Thoracic aorta (tissue), 2 donors: Measurements from ENCODE around the gene ANKMY1. TPM values are rescaled to one million over a fixed set of nuclear protein-coding genes. Genes with fewer than 3 reads are reported as not detected.
"Not testable (repeated sequence)": the region's sequence is repeated elsewhere in the genome, so short reads cannot be mapped to it uniquely, and the experiment has no call there.

Experiments
- ATAC-seq: fragments of 150-250 bp; one replicate; pipeline ENCODE4 v1.8.0; 2017; ENCODE audit warnings: low read depth; ENCODE audit not compliant: insufficient number of reproducible peaks, low FRiP score
- DNase-seq: peaks from one replicate; pipeline ENCODE4 v3.0.0-alpha.2; 2020; ENCODE audit warnings: low spot score
- H3K27ac ChIP-seq, 2 donors: fragments of 200-600 bp; sonication (generic); 1 replicate in 1 of 2; 2 replicates in 1 of 2; pipeline ENCODE4 v1.5.1; 2016; ENCODE audit warnings: mild to moderate bottlenecking in 2 of 2, moderate library complexity in 2 of 2
- H3K27me3 ChIP-seq: fragments of 200-600 bp; sonication (generic); replicated peaks from 2 replicates; pipeline ENCODE4 v1.6.0; 2016; ENCODE audit warnings: mild to moderate bottlenecking; ENCODE audit not compliant: insufficient read depth
- H3K36me3 ChIP-seq: fragments of 200-600 bp; sonication (generic); one replicate; pipeline ENCODE4 v1.5.1; 2016
- H3K4me1 ChIP-seq, 2 donors: fragments of 200-600 bp; sonication (generic); 1 replicate in 1 of 2; 2 replicates in 1 of 2; pipeline versions ENCODE4 v1.5.1 to v1.6.0; 2016; ENCODE audit warnings: low read depth in 2 of 2, mild to moderate bottlenecking in 1 of 2; ENCODE audit not compliant: control insufficient read depth in 1 of 2
- H3K4me3 ChIP-seq: fragments of 200-600 bp; sonication (generic); 2 replicates; pipeline ENCODE4 v1.5.1; 2016; ENCODE audit warnings: mild to moderate bottlenecking
- H3K9me3 ChIP-seq: fragments of 200-600 bp; sonication (generic); 2 replicates; pipeline ENCODE4 v1.5.1; 2016
- total RNA-seq, 2 donors: library from RNA; depleted of rRNA; stranded (reverse); fragments of >200 nt; gene quantifications; one replicate each; pipeline versions ENCODE4 v1.1.0 to v1.2.3, GENCODE V29; 2016
- TF ChIP-seq, protein P1 (sequence below): fragments of 200-600 bp; sonication (generic); IDR thresholded peaks from one replicate; pipeline ENCODE4 v1.5.1; 2019; ENCODE audit warnings: antibody characterized with exemption

ANKMY1 gene
- total RNA-seq, 2 donors from 2014 or later, result 20.0 to 44.8 TPM

- H3K36me3 ChIP-seq, result no peaks in the 10 kb centered on the region
- ATAC-seq (peak; percentile 51), DNase-seq (peak; percentile 74)
- peaks cover 34 to 65% of the 10 kb centered on the region in 2 donors for H3K4me1 ChIP-seq
- H3K27me3 ChIP-seq, result no peaks in the 10 kb centered on the region
- TF ChIP-seq, protein P1, sequence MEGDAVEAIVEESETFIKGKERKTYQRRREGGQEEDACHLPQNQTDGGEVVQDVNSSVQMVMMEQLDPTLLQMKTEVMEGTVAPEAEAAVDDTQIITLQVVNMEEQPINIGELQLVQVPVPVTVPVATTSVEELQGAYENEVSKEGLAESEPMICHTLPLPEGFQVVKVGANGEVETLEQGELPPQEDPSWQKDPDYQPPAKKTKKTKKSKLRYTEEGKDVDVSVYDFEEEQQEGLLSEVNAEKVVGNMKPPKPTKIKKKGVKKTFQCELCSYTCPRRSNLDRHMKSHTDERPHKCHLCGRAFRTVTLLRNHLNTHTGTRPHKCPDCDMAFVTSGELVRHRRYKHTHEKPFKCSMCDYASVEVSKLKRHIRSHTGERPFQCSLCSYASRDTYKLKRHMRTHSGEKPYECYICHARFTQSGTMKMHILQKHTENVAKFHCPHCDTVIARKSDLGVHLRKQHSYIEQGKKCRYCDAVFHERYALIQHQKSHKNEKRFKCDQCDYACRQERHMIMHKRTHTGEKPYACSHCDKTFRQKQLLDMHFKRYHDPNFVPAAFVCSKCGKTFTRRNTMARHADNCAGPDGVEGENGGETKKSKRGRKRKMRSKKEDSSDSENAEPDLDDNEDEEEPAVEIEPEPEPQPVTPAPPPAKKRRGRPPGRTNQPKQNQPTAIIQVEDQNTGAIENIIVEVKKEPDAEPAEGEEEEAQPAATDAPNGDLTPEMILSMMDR, result peak; percentile 93
- peak overlapping the region; percentile 80 to 91 for H3K27ac ChIP-seq
- H3K4me3 ChIP-seq, result peak overlapping the region; percentile 89
- H3K9me3 ChIP-seq, result no peaks in the 10 kb centered on the region
Observed at GRCh38 chr2:240566203-240567136, 8.7 kb upstream of the ANKMY1 start.

GRCh38 chr2:240565333-240566202 is 7.8 kb upstream of the ANKMY1 start:
- no peaks in the 10 kb centered on the region for H3K9me3 ChIP-seq
- DNase-seq (no peak), ATAC-seq (no peak)
- no peaks in the 10 kb centered on the region for H3K36me3 ChIP-seq
- H3K4me3 ChIP-seq, result peak overlapping the region; percentile 89
- TF ChIP-seq, protein P1, result no peak
- H3K27ac ChIP-seq, result peak overlapping the region in 1 of 2 donors; percentile 72
- no peaks in the 10 kb centered on the region for H3K27me3 ChIP-seq
- H3K4me1 ChIP-seq, result peaks cover 32 to 59% of the 10 kb centered on the region in 2 donors

DNA sequence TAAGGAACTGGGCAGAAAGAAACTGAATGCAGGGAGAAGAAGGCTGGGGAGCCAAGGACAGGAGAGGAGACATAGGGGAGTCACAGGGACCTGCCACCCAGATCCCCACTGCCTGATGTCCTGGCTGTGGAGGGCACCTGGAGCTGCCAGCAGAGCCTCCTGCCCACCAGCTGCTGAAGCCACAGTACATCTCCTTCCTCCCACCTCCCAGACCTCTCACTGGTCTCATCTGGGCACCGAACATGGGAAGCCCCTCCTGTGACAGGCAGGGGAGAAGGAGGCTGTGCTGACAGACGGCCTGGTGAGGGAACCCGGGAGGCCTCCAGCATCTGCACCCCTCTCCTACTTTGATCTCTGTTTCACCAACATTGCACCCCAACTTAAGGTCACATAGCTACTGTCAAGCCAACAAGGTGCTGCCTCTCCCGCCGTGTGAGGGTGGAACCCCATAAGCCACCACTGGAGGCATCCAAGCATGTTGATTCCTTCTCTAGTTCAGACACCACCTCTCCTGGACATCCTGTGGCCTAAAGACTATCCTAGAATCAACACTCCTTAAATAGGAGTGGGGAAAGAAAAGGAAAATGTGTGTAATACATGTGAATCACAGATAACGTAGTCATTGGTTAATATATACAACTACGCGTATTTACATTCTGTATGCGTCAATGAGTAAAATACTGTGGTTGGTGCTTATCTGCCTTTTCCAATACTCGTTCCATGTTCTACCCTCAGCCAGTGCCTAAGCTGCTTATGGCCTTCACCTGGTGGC is 7.0 kb upstream of the ANKMY1 start:
- no peaks in the 10 kb centered on the region for H3K36me3 ChIP-seq
- H3K4me3 ChIP-seq, result no peak overlapping the region
- H3K9me3 ChIP-seq, result no peaks in the 10 kb centered on the region
- H3K27ac ChIP-seq, result no peak overlapping the region
- TF ChIP-seq, protein P1, result no peak
- no peaks in the 10 kb centered on the region for H3K27me3 ChIP-seq
- no peak for DNase-seq
- H3K4me1 ChIP-seq, result peaks cover 27 to 53% of the 10 kb centered on the region in 2 donors
- no peak for ATAC-seq

- ATAC-seq (no peak), DNase-seq (no peak)
Observed at GRCh38 chr2:240563951-240564560, 6.3 kb upstream of the ANKMY1 start.

DNA sequence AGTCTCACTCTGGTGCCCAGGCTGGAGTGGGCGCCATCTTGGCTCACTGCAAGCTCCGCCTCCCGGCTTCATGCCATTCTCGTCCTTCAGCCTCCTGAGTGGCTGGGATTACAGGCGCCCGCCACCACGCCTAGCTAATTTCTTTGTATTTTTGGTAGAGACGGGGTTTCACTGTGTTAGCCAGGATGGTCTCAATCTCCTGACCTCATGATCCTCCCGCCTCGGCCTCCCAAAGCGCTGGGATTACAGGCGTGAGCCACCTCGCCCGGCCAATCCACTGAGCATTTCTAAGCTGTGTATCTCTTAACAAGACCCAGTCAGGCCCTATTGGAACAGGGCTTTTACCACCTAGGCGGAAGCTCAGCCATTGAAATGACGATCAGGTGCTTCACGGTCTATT is 5.4 kb upstream of the ANKMY1 start:
- H3K4me1 ChIP-seq, result peaks cover 30 to 60% of the 10 kb centered on the region in 2 donors
- not testable (repeated sequence) for H3K4me3 ChIP-seq, H3K27ac ChIP-seq, DNase-seq, H3K27me3 ChIP-seq, ATAC-seq, H3K9me3 ChIP-seq, H3K36me3 ChIP-seq

More at GRCh38 chr2:240563951-240564560, 6.3 kb upstream of the ANKMY1 start:
- Histone ChIP-seq H3K27me3 (no peaks in the 10 kb centered on the region), H3K36me3 (no peaks in the 10 kb centered on the region), H3K27ac (no peak overlapping the region), H3K9me3 (no peaks in the 10 kb centered on the region), H3K4me3 (no peak overlapping the region), H3K4me1 (peaks cover 30 to 53% of the 10 kb centered on the region in 2 donors)
- TF ChIP-seq, protein P1, result no peak
